IPS-15b (cell line): ENCODE data around the gene LMAN1.

ENCODE experiments used
- H3K27me3 ChIP-seq: one replicate; pipeline ENCODE4 v1.6.1; 2013; ENCODE audit warnings: low read length; ENCODE audit not compliant: control insufficient read depth, insufficient read depth
- H3K36me3 ChIP-seq: one replicate; pipeline ENCODE4 v1.6.1; 2013; ENCODE audit warnings: low read length; ENCODE audit not compliant: control insufficient read depth, insufficient read depth
- H3K4me1 ChIP-seq: one replicate; pipeline ENCODE4 v1.6.1; 2013; ENCODE audit warnings: mild to moderate bottlenecking, low read length; ENCODE audit not compliant: control insufficient read depth, insufficient read depth
- H3K4me3 ChIP-seq: one replicate; pipeline ENCODE4 v1.5.1; 2013; ENCODE audit warnings: low read depth, low read length
- H3K9ac ChIP-seq: one replicate; pipeline ENCODE4 v1.6.1; 2013; ENCODE audit warnings: low read depth, mild to moderate bottlenecking, low read length
- H3K9me3 ChIP-seq: one replicate; pipeline ENCODE4 v1.6.1; 2013; ENCODE audit warnings: mild to moderate bottlenecking, low read length; ENCODE audit not compliant: control insufficient read depth, insufficient read depth

Gene LMAN1

DNA sequence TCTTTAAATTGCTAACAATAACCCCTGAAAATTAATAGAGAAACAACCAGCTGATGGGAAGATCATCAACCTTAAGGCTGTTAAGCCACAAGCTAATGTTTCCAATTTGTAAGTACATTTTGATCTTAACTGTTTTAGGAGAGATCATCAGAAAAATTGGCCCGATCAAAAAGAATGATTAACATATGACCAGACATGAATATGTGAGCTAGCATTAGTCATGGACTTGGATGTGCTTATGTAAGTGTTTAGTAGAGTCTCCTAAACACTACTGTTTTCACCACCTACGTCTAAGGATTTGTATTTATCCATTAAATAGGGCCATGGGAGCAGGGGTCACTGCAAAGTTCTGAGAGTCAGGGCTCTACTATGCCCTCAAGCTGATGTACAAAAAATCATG lies 4.3 kb downstream of the LMAN1 start:
- H3K4me3 ChIP-seq: no peak overlapping the region
- peaks cover 25% of the 10 kb centered on the region for H3K36me3 ChIP-seq
- H3K4me1 ChIP-seq: no peaks in the 10 kb centered on the region
- H3K27me3 ChIP-seq: peaks cover 3% of the 10 kb centered on the region
- H3K9me3 ChIP-seq: no peaks in the 10 kb centered on the region
- no peak overlapping the region for H3K9ac ChIP-seq

DNA sequence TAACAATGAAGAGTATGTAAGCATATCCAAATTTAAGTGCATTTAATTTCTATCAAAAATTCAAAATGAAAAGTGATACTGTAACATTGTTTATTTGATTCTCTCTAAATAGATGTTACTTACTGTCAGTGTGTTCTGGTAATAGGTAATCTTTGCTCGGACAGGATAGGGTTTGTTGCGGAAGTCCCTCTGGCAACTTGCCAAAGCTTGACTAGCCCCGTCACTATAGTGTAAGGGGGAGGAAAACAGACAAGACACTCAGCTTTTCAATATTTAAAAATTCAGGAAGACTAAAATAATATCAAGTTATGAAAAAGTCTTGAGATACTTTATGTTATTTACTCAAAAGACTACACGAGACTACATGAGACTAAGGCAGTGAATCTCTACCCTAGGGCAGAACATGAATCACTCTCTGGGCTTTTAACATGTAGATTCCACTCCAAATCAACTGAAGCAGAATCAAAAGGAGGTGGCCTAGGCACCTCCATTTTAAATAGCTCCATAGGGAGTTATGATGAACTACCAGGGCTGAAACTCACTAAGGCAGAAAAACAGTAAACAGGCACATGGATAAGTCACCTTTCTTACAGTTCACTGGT lies 5.9 kb downstream of the LMAN1 start:
- Histone ChIP-seq H3K36me3 (peaks cover 25% of the 10 kb centered on the region), H3K9me3 (no peaks in the 10 kb centered on the region), H3K9ac (no peak overlapping the region), H3K4me3 (no peak overlapping the region), H3K4me1 (no peaks in the 10 kb centered on the region), H3K27me3 (no peaks in the 10 kb centered on the region)

DNA sequence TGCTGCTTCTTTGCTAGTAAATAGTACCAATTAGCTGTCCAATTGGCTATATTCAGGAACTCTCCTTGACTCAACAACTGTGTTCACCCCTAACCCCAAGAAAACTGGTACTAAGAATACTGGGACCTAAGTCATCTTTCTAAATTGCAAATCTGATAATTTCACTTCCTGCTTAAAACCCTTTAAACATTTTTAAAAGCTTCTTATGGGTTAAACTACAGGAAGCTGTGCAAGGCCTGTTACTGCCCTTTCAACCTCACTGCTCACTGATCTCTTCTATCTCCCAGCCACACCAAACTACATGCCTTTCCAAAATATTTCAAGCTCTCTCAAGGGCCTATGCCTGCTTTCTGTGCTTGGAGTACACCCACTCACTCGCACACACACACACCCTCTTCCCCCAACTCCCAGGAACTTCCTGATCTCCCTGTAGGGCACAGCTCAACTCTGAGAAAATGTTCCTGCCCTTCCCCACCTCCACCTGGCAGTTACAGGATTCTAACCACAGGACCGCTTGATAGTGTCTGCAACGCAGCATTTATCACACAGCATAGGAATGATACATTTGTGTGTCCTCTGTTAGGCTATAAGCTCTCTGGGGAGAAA lies 6.7 kb downstream of the LMAN1 start:
- no peaks in the 10 kb centered on the region for H3K27me3 ChIP-seq
- H3K4me1 ChIP-seq: no peaks in the 10 kb centered on the region
- H3K9ac ChIP-seq: no peak overlapping the region
- H3K36me3 ChIP-seq: peaks cover 28% of the 10 kb centered on the region
- H3K9me3 ChIP-seq: no peaks in the 10 kb centered on the region
- no peak overlapping the region for H3K4me3 ChIP-seq

- H3K36me3 ChIP-seq: peaks cover 17% of the 10 kb centered on the region
- H3K9ac ChIP-seq: no peak overlapping the region
- no peaks in the 10 kb centered on the region for H3K9me3 ChIP-seq
- no peak overlapping the region for H3K4me3 ChIP-seq
- no peaks in the 10 kb centered on the region for H3K27me3 ChIP-seq
- no peaks in the 10 kb centered on the region for H3K4me1 ChIP-seq
Observed at GRCh38 chr18:59345556-59345955, 13.5 kb downstream of the LMAN1 start.

GRCh38 chr18:59344996-59345395 lies 14.1 kb downstream of the LMAN1 start:
- Histone ChIP-seq H3K27me3 (no peaks in the 10 kb centered on the region), H3K9me3 (no peaks in the 10 kb centered on the region), H3K36me3 (peaks cover 17% of the 10 kb centered on the region), H3K9ac (no peak overlapping the region), H3K4me1 (no peaks in the 10 kb centered on the region), H3K4me3 (no peak overlapping the region)

DNA sequence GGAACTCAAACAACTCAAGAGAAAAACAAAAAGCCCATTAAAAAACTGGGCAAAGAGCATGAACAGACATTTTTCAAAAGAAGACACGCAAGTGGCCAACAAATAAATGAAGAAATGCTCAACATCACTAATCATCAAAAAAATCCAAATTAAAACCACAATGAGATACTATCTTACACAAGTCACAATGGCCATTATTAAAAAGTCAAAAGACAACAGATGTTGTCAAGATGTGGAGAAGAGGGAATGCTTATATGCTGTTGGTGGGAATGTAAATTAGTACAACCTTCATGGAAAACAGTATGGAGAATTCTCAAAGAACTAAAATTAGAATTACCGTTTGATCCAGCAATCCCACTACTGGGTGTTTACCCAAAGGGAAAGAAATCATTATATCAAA lies 15.1 kb downstream of the LMAN1 start:
- Histone ChIP-seq H3K4me1 (no peaks in the 10 kb centered on the region), H3K27me3 (no peaks in the 10 kb centered on the region), H3K4me3 (no peak overlapping the region), H3K36me3 (peaks cover 17% of the 10 kb centered on the region), H3K9ac (no peak overlapping the region), H3K9me3 (no peaks in the 10 kb centered on the region)

DNA sequence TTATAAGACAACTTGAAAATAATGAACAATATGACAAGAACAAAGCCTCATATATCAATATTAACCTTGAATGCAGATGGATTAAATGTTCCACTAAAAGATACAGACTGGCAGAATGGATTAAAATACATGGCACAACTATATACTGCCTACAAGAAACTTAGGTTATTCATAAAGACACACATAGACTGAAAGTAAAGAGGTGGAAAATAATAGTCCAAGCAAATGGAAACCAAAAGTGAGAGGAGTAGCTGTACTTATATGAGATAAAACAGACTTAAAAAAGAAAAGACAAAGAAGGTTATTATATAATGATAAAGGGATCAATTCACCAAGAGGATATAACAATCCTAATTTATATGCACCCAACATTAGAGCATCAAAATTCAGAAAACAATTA lies 18.2 kb downstream of the LMAN1 start:
- H3K36me3 ChIP-seq: peaks cover 12% of the 10 kb centered on the region
- H3K9me3 ChIP-seq: no peaks in the 10 kb centered on the region
- H3K9ac ChIP-seq: no peak overlapping the region
- H3K4me1 ChIP-seq: no peaks in the 10 kb centered on the region
- H3K27me3 ChIP-seq: no peaks in the 10 kb centered on the region
- no peak overlapping the region for H3K4me3 ChIP-seq

DNA sequence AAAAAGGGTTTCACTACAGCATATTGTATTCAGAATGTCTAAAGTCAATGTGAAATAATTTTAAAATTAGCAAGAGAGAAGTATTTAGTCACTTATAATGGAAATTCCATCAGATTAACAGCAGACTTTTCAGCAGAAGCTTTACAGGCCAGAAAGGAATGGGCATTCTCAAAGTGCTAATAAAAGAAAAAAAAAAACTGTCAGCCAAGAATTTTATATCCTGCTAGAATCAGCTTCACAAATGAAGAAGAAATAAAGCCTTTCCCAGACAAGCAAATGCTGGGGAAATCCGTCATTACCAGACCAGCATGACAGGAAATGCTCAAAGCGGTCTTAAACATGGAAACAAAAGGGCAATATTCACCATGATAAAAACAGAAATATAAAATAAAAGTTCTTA lies 18.8 kb downstream of the LMAN1 start:
- Histone ChIP-seq H3K9me3 (no peaks in the 10 kb centered on the region), H3K36me3 (peaks cover 8% of the 10 kb centered on the region)

GRCh38 chr18:59332986-59333385 lies 26.1 kb downstream of the LMAN1 start:
- Histone ChIP-seq H3K27me3 (no peaks in the 10 kb centered on the region), H3K4me1 (no peaks in the 10 kb centered on the region), H3K9ac (no peak overlapping the region), H3K9me3 (no peaks in the 10 kb centered on the region), H3K36me3 (peaks cover 3% of the 10 kb centered on the region), H3K4me3 (no peak overlapping the region)

More for the DNA sequence above, 18.8 kb downstream of the LMAN1 start:
- Histone ChIP-seq H3K9ac (no peak overlapping the region), H3K27me3 (no peaks in the 10 kb centered on the region), H3K4me1 (no peaks in the 10 kb centered on the region), H3K4me3 (no peak overlapping the region)

GRCh38 chr18:59328683-59329082 lies 30.4 kb downstream of the LMAN1 start:
- Histone ChIP-seq H3K4me3 (no peak overlapping the region), H3K9ac (no peak overlapping the region), H3K36me3 (peaks cover 4% of the 10 kb centered on the region), H3K27me3 (no peaks in the 10 kb centered on the region), H3K4me1 (no peaks in the 10 kb centered on the region), H3K9me3 (no peaks in the 10 kb centered on the region)

- Histone ChIP-seq H3K4me3 (no peak overlapping the region), H3K9ac (no peak overlapping the region), H3K36me3 (peaks cover 4% of the 10 kb centered on the region), H3K4me1 (no peaks in the 10 kb centered on the region), H3K27me3 (no peaks in the 10 kb centered on the region), H3K9me3 (no peaks in the 10 kb centered on the region)
Observed at GRCh38 chr18:59325965-59326364, 33.1 kb downstream of the LMAN1 start.

- H3K4me3 ChIP-seq: no peak overlapping the region
- H3K27me3 ChIP-seq: no peaks in the 10 kb centered on the region
- H3K4me1 ChIP-seq: no peaks in the 10 kb centered on the region
- no peak overlapping the region for H3K9ac ChIP-seq
- H3K9me3 ChIP-seq: no peaks in the 10 kb centered on the region
- H3K36me3 ChIP-seq: peaks cover 4% of the 10 kb centered on the region
Observed at GRCh38 chr18:59324623-59324971, 34.5 kb downstream of the LMAN1 start.
